K562 (cell line): Measurements from ENCODE around the gene CCDC97. TPM values are rescaled to one million over a fixed set of nuclear protein-coding genes. Genes with fewer than 3 reads are reported as not detected.
A peak's percentile ranks its signal among the peaks of the same experiment; 100 is the strongest.

Experiments used
- CBX2 ChIP-seq: fragments of 200-600 bp; sonication (generic); IDR thresholded peaks from one replicate; pipeline ENCODE4 v1.6.1; 2012; ENCODE audit warnings: mild to moderate bottlenecking, low read length, inconsistent platforms; ENCODE audit not compliant: insufficient read depth, poor library complexity, severe bottlenecking
- CREM ChIP-seq: IDR thresholded peaks from 2 replicates; pipeline ENCODE4 v1.6.1; 2014; ENCODE audit warnings: antibody characterized with exemption, low read depth
- E2F5 ChIP-seq: sonication (generic); formaldehyde crosslinking; IDR thresholded peaks from 2 replicates; pipeline ENCODE4 v1.8.0; 2022; ENCODE audit warnings: mild to moderate bottlenecking, missing genetic modification reagents
- EP300 ChIP-seq: IDR thresholded peaks from 2 replicates; pipeline ENCODE4 v1.6.1; 2012; ENCODE audit warnings: low read length, improper control_type of control experiment
- GABPB1 ChIP-seq: sonication (generic); formaldehyde crosslinking; IDR thresholded peaks from 2 replicates; pipeline ENCODE4 v1.8.0; 2022; ENCODE audit warnings: mild to moderate bottlenecking, missing genetic modification reagents
- NBN ChIP-seq: fragments of 450-650 bp; IDR thresholded peaks from 2 replicates; pipeline ENCODE4 v1.6.1; 2016; ENCODE audit warnings: low read depth, mild to moderate bottlenecking
- NFRKB ChIP-seq: fragments of 450-650 bp; IDR thresholded peaks from 2 replicates; pipeline ENCODE4 v1.6.1; 2016; ENCODE audit warnings: low read depth
- POLR2B ChIP-seq: fragments of 450-650 bp; IDR thresholded peaks from 2 replicates; pipeline ENCODE4 v1.6.1; 2018; ENCODE audit warnings: low read depth; ENCODE audit not compliant: partially characterized antibody
- RAD21 ChIP-seq, 2 experiments: fragments of 250-450 bp in 1 of 2; fragments of 450-650 bp in 1 of 2; sonication (Bioruptor Pico) in 1 of 2; formaldehyde crosslinking in 1 of 2; IDR thresholded peaks in 1 of 2; conservative IDR thresholded peaks in 1 of 2; 2 replicates each; pipeline versions ENCODE4 v1.4.0 to v1.8.0; 2020 to 2022; ENCODE audit warnings: mild to moderate bottlenecking in 2 of 2, moderate library complexity in 1 of 2
- SAFB2 ChIP-seq: fragments of 200-400 bp; formaldehyde crosslinking; IDR thresholded peaks from 2 replicates; pipeline ENCODE4 v1.6.1; 2018; ENCODE audit warnings: borderline replicate concordance, low read length, low read depth, moderate library complexity; ENCODE audit not compliant: severe bottlenecking
- SLC30A9 ChIP-seq: fragments of 250-450 bp; sonication (Bioruptor Pico); IDR thresholded peaks from 2 replicates; pipeline ENCODE4 v1.8.0; 2022; ENCODE audit warnings: mild to moderate bottlenecking, moderate library complexity
- TSC22D4 ChIP-seq: fragments of 450-650 bp; IDR thresholded peaks from 2 replicates; pipeline ENCODE4 v1.6.1; 2016; ENCODE audit warnings: missing genetic modification characterization, missing biosample characterization, control low read depth
- UBTF ChIP-seq, 2 experiments: IDR thresholded peaks; 2 replicates each; pipeline ENCODE4 v1.6.1; 2012; ENCODE audit warnings: improper control_type of control experiment in 2 of 2, low read depth in 2 of 2, low read length in 2 of 2, borderline replicate concordance in 1 of 2
- ZNF174 ChIP-seq: fragments of 250-450 bp; sonication (Bioruptor Pico); IDR thresholded peaks from 2 replicates; pipeline ENCODE4 v1.4.0; 2020; ENCODE audit warnings: mild to moderate bottlenecking
- ZNF24 ChIP-seq: fragments of 450-650 bp; IDR thresholded peaks from 2 replicates; pipeline ENCODE4 v1.6.1; 2016
- ZNF311 ChIP-seq: fragments of 250-450 bp; sonication (Bioruptor Pico); IDR thresholded peaks from 2 replicates; pipeline ENCODE4 v1.4.0; 2020; ENCODE audit warnings: mild to moderate bottlenecking, moderate library complexity
- ZNF398 ChIP-seq: fragments of 250-450 bp; sonication (Bioruptor Pico); IDR thresholded peaks from 2 replicates; pipeline ENCODE4 v1.8.0; 2021; ENCODE audit warnings: moderate library complexity, mild to moderate bottlenecking, inconsistent platforms
- ZNF445 ChIP-seq: fragments of 250-450 bp; sonication (Bioruptor Pico); IDR thresholded peaks from 2 replicates; pipeline ENCODE4 v1.4.0; 2020; ENCODE audit warnings: low read depth, mild to moderate bottlenecking, moderate library complexity
- ZNF512 ChIP-seq: IDR thresholded peaks from 2 replicates; pipeline ENCODE4 v1.6.1; 2016; ENCODE audit warnings: missing genetic modification characterization, missing compliant biosample characterization
- ZSCAN32 ChIP-seq: fragments of 450-650 bp; formaldehyde crosslinking; IDR thresholded peaks from 2 replicates; pipeline ENCODE4 v1.4.0; 2020; ENCODE audit warnings: mild to moderate bottlenecking, moderate library complexity
- ZZZ3 ChIP-seq: fragments of 450-650 bp; IDR thresholded peaks from 2 replicates; pipeline ENCODE4 v1.6.1; 2016; ENCODE audit warnings: antibody characterized with exemption, mild to moderate bottlenecking, moderate library complexity
- polyA plus RNA-seq, 8 experiments: library from polyadenylated mRNA; depleted of rRNA in 4 of 8; stranded (reverse) in 5 of 8; unstranded in 3 of 8; fragments of >200 nt; fragmentation: Nextera tagmentation in 2 of 8; fragmentation: Illumina TruSeq in 1 of 8; extraction: Ambion mirVana in 2 of 8; extraction: Trizol in 1 of 8; gene quantifications; 2 replicates each; pipeline versions ENCODE4 v1.2.1 to v1.2.3, GENCODE V29; 2011 to 2014; ENCODE audit warnings: inconsistent platforms in 1 of 8, missing spikeins in 1 of 8
- total RNA-seq, 7 experiments: library from RNA; depleted of rRNA in 6 of 7; stranded (reverse); fragments of >200 nt in 6 of 7; fragmentation: Illumina TruSeq in 2 of 7; extraction: Trizol in 2 of 7; gene quantifications; 2 replicates each; pipeline versions ENCODE4 v1.2.1 to v1.2.3, GENCODE V29; 2011 to 2021; ENCODE audit warnings: low replicate concordance in 1 of 7

Gene CCDC97
- total and polyA plus RNA-seq, 9 of the 15 experiments (the other 6 are each of a cell fraction or from before 2014, with no cell fraction given), result 0.60 to 16.5 (median 7.0) TPM

GRCh38 chr19:41323430-41324125 lies 13.6 kb downstream of the CCDC97 start (continued):
- TF ChIP-seq ZNF311 (CRISPR knock-in tag) (peak; percentile 56; the same call in 1 of the 2 replicates), ZZZ3 (no peak), ZNF24 (no peak), ZNF174 (CRISPR knock-in tag) (no peak), ZNF512 (tag) (no peak), RAD21 (CRISPR knock-in tag; conservative IDR thresholded peaks at IDR 0.05 in 1 of 2, IDR thresholded peaks at IDR 0.05 in 1 of 2) (0 out of 4 replicates have a peak, but pooled peaks of 1 of the 2 experiments have one; percentile 16), SLC30A9 (CRISPR knock-in tag) (no peak), EP300 (peak; percentile 81), POLR2B (no peak), E2F5 (CRISPR knock-in tag) (no peak), GABPB1 (CRISPR knock-in tag) (no peak; the same call in 1 of the 2 replicates), CREM (peak; percentile 83), SAFB2 (no peak), CBX2 (no peak), ZSCAN32 (CRISPR knock-in tag) (peak; percentile 56; the same call in 1 of the 2 replicates), TSC22D4 (no peak), NFRKB (peak; percentile 39; the same call in 1 of the 2 replicates), ZNF445 (no peak), ZNF398 (CRISPR knock-in tag) (no peak), NBN (peak; percentile 86), UBTF (IDR thresholded peaks at IDR 0.05; ENCODE audit: borderline replicate concordance in 1 of 2, low read depth in 2 of 2, low read length in 2 of 2) (peak; percentile 3 to 80; a peak in 1 of 4 replicates)
